Endothelial cell of umbilical vein (primary cell): ENCODE results near the gene STARD3NL. TPM values are rescaled to one million over a fixed set of nuclear protein-coding genes. Genes with fewer than 3 reads are reported as not detected.

Experiments used
- BruUV-seq: library from RNA; stranded (reverse); fragments of 400-500 nt; replicated peaks from 2 replicates; lab custom pipeline; 2021; lab: Mats Ljungman, UMichigan
- CTCF ChIA-PET: fragments of 300-600, 350-600 bp; sonication (Branson Sonifier 250); formaldehyde crosslinking; loops from one replicate; lab custom pipeline; 2021; ENCODE audit warnings: antibody characterized with exemption, inconsistent platforms; lab: Charles Lee
- POLR2A ChIA-PET: fragments of 300-600, 350-600 bp; sonication (Branson Sonifier 250); formaldehyde crosslinking; loops from one replicate; lab custom pipeline; 2021; ENCODE audit warnings: antibody characterized with exemption, inconsistent platforms; lab: Charles Lee
- DNase-seq: peaks from one replicate; pipeline ENCODE4 v3.0.0-alpha.2; 2011; ENCODE audit warnings: low read depth, low spot score
- FAIRE-seq: peaks from 2 replicates; lab custom pipeline; 2011; peaks lifted over from hg19 to GRCh38; lab: Jason Lieb, UNC
- H2AFZ ChIP-seq: 2 replicates; pipeline ENCODE4 v1.6.0; 2012; ENCODE audit warnings: low read depth, low read length, control low read depth, inconsistent platforms
- H3K27ac ChIP-seq: 2 replicates; pipeline ENCODE4 v1.5.1; 2011; ENCODE audit warnings: low read depth, mild to moderate bottlenecking, control low read depth, low read length, moderate library complexity; ENCODE audit not compliant: insufficient read depth
- H3K27me3 ChIP-seq, 2 experiments: 2 replicates each; pipeline versions ENCODE4 v1.6.0 to v1.6.1; 2011; ENCODE audit warnings: low read length in 2 of 2, mixed read lengths in 1 of 2; ENCODE audit not compliant: control insufficient read depth in 2 of 2, insufficient read depth in 2 of 2
- H3K36me3 ChIP-seq, 2 experiments: 2 replicates in 1 of 2; 3 replicates in 1 of 2; pipeline ENCODE4 v1.5.1; 2011; ENCODE audit warnings: low read length in 2 of 2, mild to moderate bottlenecking in 1 of 2, moderate library complexity in 1 of 2; ENCODE audit not compliant: control insufficient read depth in 2 of 2, insufficient read depth in 2 of 2; ENCODE audit errors: extremely low read depth in 1 of 2
- H3K4me1 ChIP-seq: 3 replicates; pipeline ENCODE4 v1.5.1; 2011; ENCODE audit warnings: mild to moderate bottlenecking, low read length; ENCODE audit not compliant: control insufficient read depth, insufficient read depth; ENCODE audit errors: extremely low read depth
- H3K4me2 ChIP-seq: 2 replicates; pipeline ENCODE4 v1.6.1; 2011; ENCODE audit warnings: low read length, control low read depth, mixed read lengths; ENCODE audit not compliant: insufficient read depth
- H3K4me3 ChIP-seq, 3 experiments: fragments of 200-600 bp in 1 of 3; sonication (generic), shearing (Covaris generic) in 1 of 3; replicated peaks in 1 of 3; 2 replicates each; pipeline ENCODE4 v1.5.1; 2011 to 2016; ENCODE audit warnings: control low read depth in 3 of 3, low read length in 3 of 3, mild to moderate bottlenecking in 2 of 3, inconsistent platforms in 1 of 3, low read depth in 1 of 3, moderate library complexity in 1 of 3; ENCODE audit not compliant: insufficient read depth in 1 of 3
- H3K79me2 ChIP-seq: 2 replicates; pipeline ENCODE4 v1.6.0; 2012; ENCODE audit warnings: low read length, inconsistent platforms; ENCODE audit not compliant: control insufficient read depth, insufficient read depth
- H3K9ac ChIP-seq: replicated peaks from 2 replicates; pipeline ENCODE3; 2011; ENCODE audit warnings: low read length, control low read depth; ENCODE audit not compliant: insufficient read depth; ENCODE audit errors: extremely low read depth
- H3K9me1 ChIP-seq: replicated peaks from 3 replicates; pipeline ENCODE4 v1.6.0; 2011; ENCODE audit warnings: mild to moderate bottlenecking, low read length; ENCODE audit not compliant: control insufficient read depth, insufficient read depth; ENCODE audit errors: extremely low read depth
- H3K9me3 ChIP-seq: replicated peaks from 2 replicates; pipeline ENCODE4 v1.5.1; 2012; ENCODE audit warnings: low read length, inconsistent platforms; ENCODE audit not compliant: control insufficient read depth, insufficient read depth
- H4K20me1 ChIP-seq: replicated peaks from 2 replicates; pipeline ENCODE3; 2011; ENCODE audit warnings: mild to moderate bottlenecking, low read length; ENCODE audit not compliant: control insufficient read depth, insufficient read depth; ENCODE audit errors: extremely low read depth
- CTCF ChIP-seq, 2 donors: IDR thresholded peaks; 1 replicate in 1 of 2; 2 replicates in 1 of 2; pipeline ENCODE4 v1.5.1; 2011; ENCODE audit warnings: low read length in 2 of 2, mild to moderate bottlenecking in 2 of 2, moderate library complexity in 2 of 2, control low read depth in 1 of 2, inconsistent platforms in 1 of 2, low read depth in 1 of 2; ENCODE audit not compliant: insufficient read depth in 1 of 2; ENCODE audit errors: extremely low read depth in 1 of 2
- EZH2 ChIP-seq: IDR thresholded peaks from 2 replicates; pipeline ENCODE4 v1.6.1; 2012; ENCODE audit warnings: borderline replicate concordance, low read depth, mild to moderate bottlenecking, moderate library complexity, low read length, inconsistent platforms; ENCODE audit not compliant: severe bottlenecking
- FOS ChIP-seq: IDR thresholded peaks from 2 replicates; pipeline ENCODE4 v1.6.1; 2011; ENCODE audit warnings: mild to moderate bottlenecking, low read length, moderate library complexity, borderline replicate concordance; ENCODE audit not compliant: insufficient read depth
- GATA2 ChIP-seq: IDR thresholded peaks from 2 replicates; pipeline ENCODE4 v1.7.0; 2011; ENCODE audit warnings: low read depth, mild to moderate bottlenecking, moderate library complexity, mixed read lengths, low read length; ENCODE audit not compliant: insufficient read length, insufficient read depth
- JUN ChIP-seq: IDR thresholded peaks from 2 replicates; pipeline ENCODE4 v1.6.1; 2011; ENCODE audit warnings: borderline replicate concordance, low read depth; ENCODE audit not compliant: insufficient read length, insufficient read depth
- MAX ChIP-seq: IDR thresholded peaks from 2 replicates; pipeline ENCODE4 v1.6.1; 2011; ENCODE audit not compliant: insufficient read depth, insufficient read length
- MYC ChIP-seq: IDR thresholded peaks from one replicate; pipeline ENCODE4 v1.6.1; 2011; ENCODE audit warnings: mild to moderate bottlenecking, low read depth, low read length
- POLR2A ChIP-seq: IDR thresholded peaks from 2 replicates; pipeline ENCODE4 v1.6.1; 2012; ENCODE audit warnings: low read depth, mild to moderate bottlenecking, control low read depth, low read length
- POLR2AphosphoS5 ChIP-seq: IDR thresholded peaks from 2 replicates; pipeline ENCODE4 v1.6.1; 2012; ENCODE audit warnings: low read depth, mild to moderate bottlenecking, control low read depth, low read length, moderate library complexity; ENCODE audit not compliant: insufficient read depth
- dilution Hi-C: fragments of 300-500 bp; cut with MboI; formaldehyde crosslinking; loops from one replicate; pipeline ENCODE4 v1.15.0; 2019; ENCODE audit warnings: low sequenced_read_pairs; ENCODE audit not compliant: extremely low pct_ligation_motif_present
- intact Hi-C: fragments of 100-400 bp; cut with micrococcal nuclease; formaldehyde crosslinking; loops from one replicate; pipeline ENCODE4 v1.10.0; 2022
- polyA plus RNA-seq, 4 experiments: library from polyadenylated mRNA; depleted of rRNA in 3 of 4; stranded (reverse) in 3 of 4; unstranded in 1 of 4; fragments of >200 nt; gene quantifications; 2 replicates each; pipeline versions ENCODE4 v1.2.1 to v1.2.3, GENCODE V29; 2011 to 2012; ENCODE audit warnings: missing spikeins in 1 of 4
- total RNA-seq: library from RNA; stranded (reverse); gene quantifications from 2 replicates; pipeline ENCODE4 v1.2.3, GENCODE V29; 2021

The STARD3NL gene
- total and polyA plus RNA-seq, 2 donors (not counting 3 experiments of a cell fraction or from before 2014, with no cell fraction given), result 52.8 to 73.6 TPM

GRCh38 chr7:38206071-38206470 lies 28.0 kb downstream of the STARD3NL start:
- CTCF ChIA-PET, result interaction anchor here (1.0 to 2.3 kb wide), 3 partner anchors 10 to 98 kb away, joined by 3 to 14 read pairs (median 3); no protein-coding TSS in a partner anchor
- no peak overlapping the region for H3K4me3 ChIP-seq
- no peaks in the 10 kb centered on the region for H3K4me1 ChIP-seq
- no peak for FAIRE-seq
- DNase-seq, result no peak
- H3K27ac ChIP-seq, result no peak overlapping the region
- no peaks in the 10 kb centered on the region for H3K9me1 ChIP-seq
- no peaks in the 10 kb centered on the region for H3K27me3 ChIP-seq
- dilution Hi-C loops (no loop called here), intact Hi-C loops (no loop called here)
- no peak overlapping the region for H3K4me2 ChIP-seq
- TF ChIP-seq GATA2 (no peak), FOS (no peak), JUN (no peak), POLR2A (no peak), POLR2AphosphoS5 (no peak), MAX (no peak), CTCF (IDR thresholded peaks at IDR 0.05; ENCODE audit: extremely low read depth in 1 of 2, insufficient read depth in 1 of 2, low read depth in 1 of 2, low read length in 2 of 2) (no peak), EZH2 (no peak), MYC (no peak)
- POLR2A ChIA-PET, result no interaction called here
- H3K36me3 ChIP-seq, result peaks cover 4 to 10% of the 10 kb centered on the region in 2 experiments
- H4K20me1 ChIP-seq, result peaks cover 6% of the 10 kb centered on the region
- H3K9ac ChIP-seq, result no peak overlapping the region
- H2AFZ ChIP-seq, result no peak overlapping the region
- no TSS peak for BruUV-seq
- peaks cover 21% of the 10 kb centered on the region for H3K79me2 ChIP-seq
- H3K9me3 ChIP-seq, result no peaks in the 10 kb centered on the region
